ENCODE results near the gene OPALIN. TPM values are rescaled to one million over a fixed set of nuclear protein-coding genes. Genes with fewer than 3 reads are reported as not detected.

The OPALIN gene
- total RNA-seq, 4 donors from 2014 or later = not detected

GRCh38 chr10:96378741-96379140, 19.9 kb upstream of the OPALIN start:
- no peaks in the 10 kb centered on the region for H3K27me3 ChIP-seq
- H3K9me3 ChIP-seq = no peaks in the 10 kb centered on the region
- no peaks in the 10 kb centered on the region for H3K36me3 ChIP-seq
- no peak overlapping the region for H3K27ac ChIP-seq
- no peak overlapping the region for H3K4me3 ChIP-seq
- H3K4me1 ChIP-seq = peaks cover 0 to 16% (median 0%) of the 10 kb centered on the region in 4 donors
- TF ChIP-seq CTCF (IDR thresholded peaks at IDR 0.05) (no peak), POLR2A (IDR thresholded peaks at IDR 0.05) (no peak)
- no peak for DNase-seq

DNA sequence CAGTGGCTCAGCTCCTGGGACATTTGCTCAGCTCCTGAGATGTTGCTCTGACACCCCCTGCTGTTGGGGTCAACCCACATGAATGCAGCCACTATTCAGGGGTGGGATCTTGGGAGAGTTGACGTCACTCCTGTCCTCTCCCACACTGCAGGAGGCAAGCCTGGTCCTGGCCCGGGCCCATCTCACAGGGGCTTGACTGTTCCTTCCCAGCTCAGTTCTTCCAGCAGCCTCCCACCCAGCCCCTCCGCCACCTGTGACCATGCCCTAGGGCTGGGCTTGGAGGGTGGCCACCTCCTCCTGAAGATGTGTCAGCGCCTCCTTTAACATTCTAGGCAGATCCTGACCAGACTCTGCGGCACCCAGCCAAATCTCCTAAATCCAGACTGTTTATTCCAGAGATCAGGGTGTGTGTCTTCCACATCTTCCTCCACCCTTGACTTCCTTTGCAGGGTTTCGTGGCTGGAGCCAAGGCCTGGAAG, 19.1 kb upstream of the OPALIN start:
- DNase-seq = no peak
- peaks cover 0 to 16% (median 0%) of the 10 kb centered on the region in 4 donors for H3K4me1 ChIP-seq

DNA sequence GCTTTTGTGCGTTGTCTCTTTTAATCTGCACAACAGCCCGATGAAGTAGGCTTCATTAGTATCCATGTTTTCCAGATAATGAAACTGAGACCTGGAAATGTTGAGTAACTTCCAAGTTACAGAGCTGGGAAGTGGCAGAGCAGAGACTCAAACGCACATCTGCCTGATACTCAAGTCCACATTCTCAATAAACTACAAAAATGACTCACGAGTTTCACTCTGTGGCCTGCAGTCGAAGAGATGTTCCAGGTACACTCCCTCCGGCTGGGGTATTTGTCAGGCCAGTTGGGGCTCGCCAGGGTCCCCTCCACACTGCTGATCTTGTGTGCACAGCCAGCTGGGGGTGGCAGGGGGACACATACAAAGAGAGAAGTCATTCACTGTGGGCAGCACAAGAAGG, 17.7 kb upstream of the OPALIN start:
- H3K27me3 ChIP-seq = no peaks in the 10 kb centered on the region
- H3K27ac ChIP-seq = no peak overlapping the region
- no peaks in the 10 kb centered on the region for H3K36me3 ChIP-seq
- TF ChIP-seq CTCF (IDR thresholded peaks at IDR 0.05) (no peak), POLR2A (IDR thresholded peaks at IDR 0.05) (no peak)
- H3K4me1 ChIP-seq = peaks cover 0 to 16% (median 0%) of the 10 kb centered on the region in 4 donors
- DNase-seq = no peak
- no peak overlapping the region for H3K4me3 ChIP-seq
- no peaks in the 10 kb centered on the region for H3K9me3 ChIP-seq

More for the DNA sequence above, 19.1 kb upstream of the OPALIN start:
- H3K4me3 ChIP-seq = no peak overlapping the region
- no peak overlapping the region for H3K27ac ChIP-seq
- H3K36me3 ChIP-seq = no peaks in the 10 kb centered on the region
- no peaks in the 10 kb centered on the region for H3K27me3 ChIP-seq
- H3K9me3 ChIP-seq = no peaks in the 10 kb centered on the region
- TF ChIP-seq POLR2A (IDR thresholded peaks at IDR 0.05) = no peak
- TF ChIP-seq CTCF (IDR thresholded peaks at IDR 0.05) = no peak

DNA sequence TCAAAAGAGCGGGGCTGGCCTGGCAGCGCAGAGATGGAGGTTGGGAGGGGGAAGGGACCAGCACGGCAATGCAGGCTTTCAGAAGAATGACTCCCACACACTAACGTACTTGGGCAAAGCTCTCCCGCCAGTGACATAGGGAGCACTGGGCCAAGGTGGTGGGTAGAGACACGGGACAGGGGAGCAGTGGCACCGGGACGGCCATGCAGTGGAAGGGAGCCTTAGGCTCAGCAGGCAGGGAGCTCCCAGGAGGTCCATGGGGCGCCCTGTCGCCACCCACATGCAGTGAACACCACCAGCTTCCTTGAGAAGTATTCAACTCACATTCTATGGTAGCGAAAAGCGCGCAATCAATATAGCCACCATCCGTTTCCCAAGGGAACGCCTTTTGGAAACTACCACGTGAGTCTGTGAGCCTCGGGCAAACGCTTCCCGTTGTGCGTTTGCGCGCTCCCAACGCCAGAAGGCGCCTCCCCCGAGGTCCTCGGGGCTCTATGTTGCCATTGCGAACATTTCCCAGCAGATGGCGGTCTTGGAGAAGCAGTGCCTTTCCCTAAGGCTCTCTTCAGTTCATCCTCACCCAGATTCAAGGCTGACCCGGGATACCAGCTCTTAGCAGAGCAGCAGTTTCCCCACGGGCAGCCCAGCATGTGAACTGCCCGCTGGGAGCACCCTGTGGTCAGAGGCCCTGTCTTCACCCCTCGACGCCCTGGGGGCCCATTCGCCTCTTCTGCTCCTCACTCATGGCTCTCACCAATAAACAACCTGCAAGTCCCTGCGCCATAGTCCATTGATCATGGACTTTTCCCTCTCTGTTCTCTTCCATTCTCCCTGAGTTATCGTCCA, 16.4 kb upstream of the OPALIN start:
- Histone ChIP-seq H3K4me3 (peak overlapping the region; percentile 30 to 55 (median 48)), H3K27me3 (no peaks in the 10 kb centered on the region), H3K36me3 (no peaks in the 10 kb centered on the region), H3K4me1 (peaks cover 0 to 13% (median 0%) of the 10 kb centered on the region in 4 donors), H3K9me3 (no peaks in the 10 kb centered on the region), H3K27ac (peak overlapping the region in 1 of 4 donors; percentile 30)
- DNase-seq = peak; percentile 65 to 91 (median 89)
- TF ChIP-seq POLR2A (IDR thresholded peaks at IDR 0.05) (no peak), CTCF (IDR thresholded peaks at IDR 0.05) (peak; percentile 58 to 99 (median 96))

- no peak overlapping the region for H3K27ac ChIP-seq
- H3K36me3 ChIP-seq = no peaks in the 10 kb centered on the region
- H3K4me1 ChIP-seq = peaks cover 0 to 18% (median 0%) of the 10 kb centered on the region in 4 donors
- peak overlapping the region; percentile 30 to 55 (median 48) for H3K4me3 ChIP-seq
- no peak for TF ChIP-seq CTCF (IDR thresholded peaks at IDR 0.05)
- TF ChIP-seq POLR2A (IDR thresholded peaks at IDR 0.05) = no peak
- H3K9me3 ChIP-seq = no peaks in the 10 kb centered on the region
- no peaks in the 10 kb centered on the region for H3K27me3 ChIP-seq
- DNase-seq = no peak
Observed at GRCh38 chr10:96374639-96374984, 15.8 kb upstream of the OPALIN start.
